ENCODE measurements around the gene MAGEB6.
"Not testable (repeated sequence)": the region's sequence is repeated elsewhere in the genome, so short reads cannot be mapped to it uniquely, and the experiment has no call there.

The MAGEB6 gene, protein sequence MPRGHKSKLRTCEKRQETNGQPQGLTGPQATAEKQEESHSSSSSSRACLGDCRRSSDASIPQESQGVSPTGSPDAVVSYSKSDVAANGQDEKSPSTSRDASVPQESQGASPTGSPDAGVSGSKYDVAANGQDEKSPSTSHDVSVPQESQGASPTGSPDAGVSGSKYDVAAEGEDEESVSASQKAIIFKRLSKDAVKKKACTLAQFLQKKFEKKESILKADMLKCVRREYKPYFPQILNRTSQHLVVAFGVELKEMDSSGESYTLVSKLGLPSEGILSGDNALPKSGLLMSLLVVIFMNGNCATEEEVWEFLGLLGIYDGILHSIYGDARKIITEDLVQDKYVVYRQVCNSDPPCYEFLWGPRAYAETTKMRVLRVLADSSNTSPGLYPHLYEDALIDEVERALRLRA

DNA sequence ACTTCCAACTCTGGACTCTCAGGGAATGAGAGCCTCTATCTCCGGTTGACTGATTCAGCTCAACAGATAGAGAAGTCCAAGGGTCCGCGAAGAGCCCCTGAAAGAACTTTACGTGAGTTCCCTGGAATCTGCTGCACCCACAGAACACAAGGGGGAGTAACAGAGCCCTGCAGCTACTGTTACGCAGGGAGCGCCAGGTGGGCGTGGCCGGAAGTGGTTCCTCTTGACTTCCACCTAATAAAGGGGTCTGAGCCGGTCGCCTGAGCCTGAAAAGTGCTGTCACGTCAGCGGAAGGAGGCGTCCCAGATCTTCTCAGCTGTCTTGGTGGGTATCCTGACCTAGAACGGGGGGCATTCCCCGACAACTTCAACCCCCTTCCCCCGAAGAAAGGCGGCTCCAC is at the start of gene MAGEB6:
TSS of gene MAGEB6 (plus strand) at position 237 of the 400 bp plus-strand sequence. CDS start 1,407 bp downstream, outside the sequence.
- no peak for DNase-seq (ENCODE audit: low spot score)

DNA sequence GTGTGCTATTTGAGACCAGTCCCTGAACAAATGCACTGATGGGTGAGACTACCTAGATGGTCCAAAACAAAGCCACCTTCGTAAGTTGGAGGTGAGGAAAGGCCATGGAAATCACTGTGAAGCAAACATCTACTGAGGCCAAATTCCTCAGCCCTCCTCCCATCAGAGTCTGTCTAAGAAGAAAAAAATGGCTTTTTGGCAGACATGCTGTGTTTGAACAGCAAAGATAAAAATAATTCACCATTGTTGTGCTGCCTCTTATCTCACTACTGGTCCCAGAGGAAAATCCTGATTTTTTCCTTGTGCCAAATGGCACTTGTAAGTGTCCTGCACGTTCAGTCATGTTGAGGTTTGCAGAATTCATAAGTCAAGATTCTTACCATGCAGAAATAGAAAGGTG is 46.2 kb upstream of the MAGEB6 start:
- DNase-seq (ENCODE audit: low spot score) = no peak

DNA sequence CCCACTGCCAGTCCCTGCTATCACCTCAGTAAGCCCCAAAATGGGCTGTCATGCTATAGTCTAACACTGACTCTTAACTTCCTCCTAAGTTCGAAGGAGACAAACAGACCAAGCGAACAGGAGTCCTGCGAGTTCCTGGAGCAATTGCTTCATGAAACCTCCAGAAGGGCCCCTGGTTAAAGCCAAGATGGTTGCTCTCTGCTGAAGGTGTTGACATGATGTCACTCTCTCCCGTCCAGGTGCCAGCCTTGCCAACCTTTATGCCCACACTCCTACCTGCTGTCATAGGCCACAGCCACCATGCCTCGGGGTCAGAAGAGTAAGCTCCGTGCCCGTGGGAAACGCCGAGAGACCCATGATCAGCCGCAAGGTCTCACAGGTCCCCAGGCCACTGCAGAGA is 31.9 kb upstream of the MAGEB6 start, which contains the start of gene MAGEB6B:
TSS of gene MAGEB6B (plus strand) at position 301 of the 400 bp plus-strand sequence. CDS start at position 301, 0 bp downstream.
- no peak for DNase-seq (ENCODE audit: low spot score)

DNA sequence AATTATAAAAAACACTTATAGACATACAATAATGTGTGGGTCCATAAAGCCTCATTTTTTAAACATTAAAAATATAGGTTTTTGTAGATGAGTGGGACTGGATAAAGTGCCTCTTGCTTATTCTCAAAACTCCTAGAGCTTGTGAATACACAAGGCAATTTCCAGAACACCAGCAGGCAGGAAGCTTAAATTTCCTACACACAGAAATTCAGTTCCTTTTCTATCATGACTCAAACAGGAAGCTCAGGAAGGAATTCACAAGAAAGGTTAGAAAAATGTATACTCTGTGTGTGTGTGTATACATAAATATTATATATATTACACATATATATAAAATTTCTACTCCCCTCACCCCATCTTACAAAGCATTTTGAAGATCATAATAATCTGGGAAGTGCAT is 11.3 kb downstream of the MAGEB6 start:
- no peak for DNase-seq (ENCODE audit: low spot score)

DNA sequence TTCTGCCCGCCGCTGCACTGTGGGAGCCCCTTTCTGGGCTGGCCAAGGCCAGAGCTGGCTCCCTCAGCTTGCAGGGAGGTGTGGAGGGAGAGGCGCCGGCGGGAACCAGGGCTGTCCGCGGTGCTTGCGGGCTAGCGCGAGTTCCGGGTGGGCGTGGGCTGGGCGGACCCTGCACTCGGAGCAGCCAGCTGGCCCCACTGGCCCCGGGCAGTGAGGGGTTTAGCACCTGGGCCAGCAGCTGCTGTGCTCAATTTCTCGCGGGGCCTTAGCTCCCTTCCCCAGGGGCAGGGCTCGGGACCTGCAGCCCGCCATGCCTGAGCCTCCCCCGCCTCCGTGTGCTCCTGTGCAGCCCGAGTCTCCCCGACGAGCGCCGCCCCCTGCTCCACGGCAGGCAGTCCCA is 12.5 kb downstream of the MAGEB6 start:
- DNase-seq (ENCODE audit: low spot score) = not testable (repeated sequence)

DNA sequence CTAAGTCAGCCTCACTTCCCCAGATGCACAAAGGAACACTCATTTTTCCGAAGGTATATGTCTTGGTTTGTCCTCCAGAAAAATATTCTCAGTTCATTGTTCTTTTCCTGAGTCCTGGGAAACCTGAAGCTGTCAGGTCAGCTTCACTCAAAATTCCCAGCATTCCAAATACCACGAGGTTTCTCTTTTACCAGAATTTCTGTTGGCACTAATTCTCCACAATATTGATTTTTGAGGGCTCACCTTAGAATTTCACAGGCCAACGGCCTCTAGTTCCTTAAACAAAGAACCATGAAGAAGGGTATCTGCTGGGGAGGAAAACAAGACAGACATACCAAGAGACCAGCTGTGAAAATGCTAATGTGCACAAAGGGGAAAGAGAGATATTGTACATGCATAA is 15.8 kb downstream of the MAGEB6 start:
- no peak for DNase-seq (ENCODE audit: low spot score)

DNA sequence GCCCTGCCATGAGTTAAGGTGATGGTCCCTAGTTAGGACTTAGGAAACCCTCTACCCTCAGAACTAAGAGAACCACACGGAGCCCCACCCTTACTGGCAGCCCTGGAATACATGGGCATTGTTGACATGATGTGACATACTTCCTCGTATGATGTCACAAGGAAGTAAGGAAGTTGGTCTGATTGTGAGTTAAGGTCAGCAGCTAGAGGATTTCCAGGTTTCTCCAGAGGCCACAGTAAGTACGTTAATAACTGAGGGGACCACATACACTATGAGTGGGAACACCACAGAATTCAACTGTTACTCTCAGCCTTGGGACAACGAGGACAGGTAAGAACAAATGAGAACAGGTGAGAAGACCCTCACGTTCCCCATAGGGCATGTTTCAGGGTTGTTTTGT is 23.6 kb downstream of the MAGEB6 start, which contains the start of gene MAGEB5:
TSS of gene MAGEB5 (plus strand) at position 301 of the 400 bp plus-strand sequence. CDS start 1,133 bp downstream, outside the sequence.
- no peak for DNase-seq (ENCODE audit: low spot score)

DNA sequence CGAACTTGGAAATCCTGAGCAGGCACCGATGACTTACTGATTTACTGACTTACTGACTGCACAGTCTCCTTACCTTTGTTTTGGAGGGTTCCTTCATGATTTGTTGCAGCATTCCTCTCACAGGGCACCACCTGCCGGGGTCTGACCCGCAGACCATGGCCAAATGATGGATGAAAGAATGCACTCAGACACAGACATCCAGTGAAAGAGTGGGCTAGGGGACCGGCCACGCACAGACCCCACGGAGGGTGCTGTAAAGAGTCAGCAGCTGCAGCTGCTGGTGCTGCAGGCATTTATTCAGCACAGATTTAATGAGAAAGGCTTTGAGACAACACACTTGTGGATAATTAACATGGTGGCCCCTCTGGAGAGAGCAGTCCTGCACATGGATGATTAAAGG is 27.1 kb downstream of the MAGEB6 start:
- DNase-seq (ENCODE audit: low spot score) = no peak

DNA sequence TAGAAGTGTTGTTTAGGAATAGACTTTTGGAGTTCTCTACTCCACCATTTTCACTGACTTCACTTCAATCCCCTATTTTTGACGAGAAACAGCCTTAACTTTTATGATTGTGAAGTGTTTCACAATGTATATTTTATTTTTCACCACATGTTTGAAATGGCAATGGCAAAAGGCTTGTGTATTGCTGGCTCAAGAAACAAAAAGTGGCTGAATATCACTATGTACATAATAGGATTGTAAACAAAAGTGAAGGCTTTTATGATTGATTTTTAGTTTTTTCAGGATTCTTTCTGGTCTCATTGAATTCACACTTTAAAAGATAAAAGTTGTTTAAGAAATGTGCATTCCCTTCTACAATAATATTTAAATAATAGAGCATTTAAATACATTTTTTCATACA is 41.9 kb downstream of the MAGEB6 start:
- no peak for DNase-seq (ENCODE audit: low spot score)

Data from hematopoietic multipotent progenitor cell treated with erythropoietin and hydrocortisone succinate and interleukin-3 and kit ligand, for 17 days (in vitro differentiated cells).